Gastrocnemius medialis (tissue), 4 donors: Measurements from ENCODE around the gene CADPS.

ENCODE experiments used
- POLR2A ChIP-seq, 2 donors: fragments of 450-650 bp; IDR thresholded peaks; one replicate each; pipeline ENCODE4 v1.6.1; 2017; ENCODE audit warnings: antibody characterized with exemption in 2 of 2, mild to moderate bottlenecking in 2 of 2, moderate library complexity in 2 of 2
- TF ChIP-seq, protein P1 (sequence below), 5 experiments: fragments of 450-650 bp in 3 of 5; fragments of 200-600 bp in 2 of 5; sonication (generic) in 2 of 5; IDR thresholded peaks in 4 of 5; conservative IDR thresholded peaks in 1 of 5; 1 replicate in 4 of 5; 2 replicates in 1 of 5; pipeline ENCODE4 v1.5.1; 2016 to 2019; ENCODE audit warnings: antibody characterized with exemption in 5 of 5, mild to moderate bottlenecking in 3 of 5, moderate library complexity in 3 of 5

DNA sequence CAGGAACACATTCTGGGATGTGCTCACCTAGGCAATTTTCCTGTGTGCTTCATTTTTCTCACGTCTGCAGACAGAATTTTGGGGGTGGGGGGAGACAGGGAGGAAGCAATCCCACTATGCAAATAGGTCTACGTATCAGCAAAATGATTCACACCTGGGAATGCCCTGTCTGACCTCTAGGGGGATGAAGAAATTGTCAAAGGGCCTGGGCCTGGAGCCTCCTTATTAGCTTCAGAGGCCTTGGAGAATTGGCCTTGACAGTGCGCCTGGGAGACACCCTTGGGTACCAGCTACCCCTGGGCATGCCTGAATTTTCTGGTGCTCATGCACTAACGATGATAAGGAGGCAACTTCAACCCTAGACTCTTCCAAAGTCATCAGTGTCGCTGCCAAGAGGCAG lies 207.5 kb downstream of the CADPS start:
- TF ChIP-seq POLR2A (IDR thresholded peaks at IDR 0.05) = no peak
- TF ChIP-seq, protein P1, sequence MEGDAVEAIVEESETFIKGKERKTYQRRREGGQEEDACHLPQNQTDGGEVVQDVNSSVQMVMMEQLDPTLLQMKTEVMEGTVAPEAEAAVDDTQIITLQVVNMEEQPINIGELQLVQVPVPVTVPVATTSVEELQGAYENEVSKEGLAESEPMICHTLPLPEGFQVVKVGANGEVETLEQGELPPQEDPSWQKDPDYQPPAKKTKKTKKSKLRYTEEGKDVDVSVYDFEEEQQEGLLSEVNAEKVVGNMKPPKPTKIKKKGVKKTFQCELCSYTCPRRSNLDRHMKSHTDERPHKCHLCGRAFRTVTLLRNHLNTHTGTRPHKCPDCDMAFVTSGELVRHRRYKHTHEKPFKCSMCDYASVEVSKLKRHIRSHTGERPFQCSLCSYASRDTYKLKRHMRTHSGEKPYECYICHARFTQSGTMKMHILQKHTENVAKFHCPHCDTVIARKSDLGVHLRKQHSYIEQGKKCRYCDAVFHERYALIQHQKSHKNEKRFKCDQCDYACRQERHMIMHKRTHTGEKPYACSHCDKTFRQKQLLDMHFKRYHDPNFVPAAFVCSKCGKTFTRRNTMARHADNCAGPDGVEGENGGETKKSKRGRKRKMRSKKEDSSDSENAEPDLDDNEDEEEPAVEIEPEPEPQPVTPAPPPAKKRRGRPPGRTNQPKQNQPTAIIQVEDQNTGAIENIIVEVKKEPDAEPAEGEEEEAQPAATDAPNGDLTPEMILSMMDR (IDR thresholded peaks at IDR 0.05 in 4 of 5, conservative IDR thresholded peaks at IDR 0.05 in 1 of 5) = no peak
